Measurements from ENCODE around the gene FCHSD2.
"Not testable (repeated sequence)": the region's sequence is repeated elsewhere in the genome, so short reads cannot be mapped to it uniquely, and the experiment has no call there.

FCHSD2 gene

GRCh38 chr11:72829884-72830533, 312.1 kb downstream of the FCHSD2 start:
- DNase-seq, result no peak

- DNase-seq, result no peak
Measured at GRCh38 chr11:72829178-72829577, 312.9 kb downstream of the FCHSD2 start.

- no peak for DNase-seq
Measured at GRCh38 chr11:72828692-72829101, 313.4 kb downstream of the FCHSD2 start.

- no peak for DNase-seq
Measured at GRCh38 chr11:72828081-72828567, 314.0 kb downstream of the FCHSD2 start.

GRCh38 chr11:72827656-72828055, 314.5 kb downstream of the FCHSD2 start:
- DNase-seq, result not testable (repeated sequence)

GRCh38 chr11:72826942-72827480, 315.1 kb downstream of the FCHSD2 start:
- DNase-seq, result no peak

GRCh38 chr11:72826191-72826941, 315.8 kb downstream of the FCHSD2 start:
- no peak for DNase-seq

- no peak for DNase-seq
Measured at GRCh38 chr11:72825661-72826060, 316.5 kb downstream of the FCHSD2 start.

- no peak for DNase-seq
Measured at GRCh38 chr11:72824811-72825505, 317.2 kb downstream of the FCHSD2 start.

GRCh38 chr11:72824020-72824419, 318.1 kb downstream of the FCHSD2 start:
- no peak for DNase-seq

GRCh38 chr11:72823105-72823804, 318.9 kb downstream of the FCHSD2 start:
- DNase-seq, result no peak

- peak; percentile 61 for DNase-seq
Measured at GRCh38 chr11:72821920-72822799, 320.0 kb downstream of the FCHSD2 start.

GRCh38 chr11:72821221-72821919, 320.7 kb downstream of the FCHSD2 start:
- no peak for DNase-seq

- DNase-seq, result no peak
Measured at GRCh38 chr11:72820439-72821139, 321.5 kb downstream of the FCHSD2 start.

- DNase-seq, result no peak
Measured at GRCh38 chr11:72818971-72819370, 323.1 kb downstream of the FCHSD2 start.

GRCh38 chr11:72817966-72818365, 324.2 kb downstream of the FCHSD2 start:
- no peak for DNase-seq

GRCh38 chr11:72816404-72816990, 325.6 kb downstream of the FCHSD2 start:
- no peak for DNase-seq

- DNase-seq, result no peak
Measured at GRCh38 chr11:72815110-72815618, 327.0 kb downstream of the FCHSD2 start.

GRCh38 chr11:72814286-72815109, 327.6 kb downstream of the FCHSD2 start, which contains the start of gene ATG16L2:
Gene ATG16L2, plus strand, starts transcription at chr11:72814411. Its CDS starts 35 bp downstream, at chr11:72814446.
- DNase-seq, result no peak
